K562 (cell line): Measurements from ENCODE around the gene PIGQ.

ENCODE experiments used
- E2F1 ChIP-seq: sonication (generic); formaldehyde crosslinking; IDR thresholded peaks from 2 replicates; pipeline ENCODE4 v1.8.1; 2023; ENCODE audit warnings: mild to moderate bottlenecking, missing genetic modification reagents, moderate library complexity
- E2F5 ChIP-seq: sonication (generic); formaldehyde crosslinking; IDR thresholded peaks from 2 replicates; pipeline ENCODE4 v1.8.0; 2022; ENCODE audit warnings: mild to moderate bottlenecking, missing genetic modification reagents
- PTBP1 ChIP-seq: fragments of 200-400 bp; formaldehyde crosslinking; IDR thresholded peaks from 2 replicates; pipeline ENCODE4 v1.6.1; 2017; ENCODE audit warnings: low read depth, low read length
- SAFB2 ChIP-seq: fragments of 200-400 bp; formaldehyde crosslinking; IDR thresholded peaks from 2 replicates; pipeline ENCODE4 v1.6.1; 2018; ENCODE audit warnings: borderline replicate concordance, low read length, low read depth, moderate library complexity; ENCODE audit not compliant: severe bottlenecking
- TCF7 ChIP-seq: sonication (generic); IDR thresholded peaks from 2 replicates; pipeline ENCODE4 v1.6.1; 2016; ENCODE audit warnings: antibody characterized with exemption, borderline replicate concordance
- ZFP91 ChIP-seq: sonication (generic); formaldehyde crosslinking; IDR thresholded peaks from 2 replicates; pipeline ENCODE4 v1.8.0; 2022; ENCODE audit warnings: mild to moderate bottlenecking, missing genetic modification reagents
- ZFX ChIP-seq: sonication (generic); formaldehyde crosslinking; IDR thresholded peaks from 2 replicates; pipeline ENCODE4 v1.8.0; 2022; ENCODE audit warnings: mild to moderate bottlenecking, missing genetic modification reagents, moderate library complexity
- TF ChIP-seq, protein P1 (sequence below), 3 experiments: IDR thresholded peaks in 2 of 3; conservative IDR thresholded peaks in 1 of 3; 2 replicates each; pipeline ENCODE4 v1.5.1; 2011 to 2012; ENCODE audit warnings: low read length in 3 of 3, mild to moderate bottlenecking in 3 of 3, control low read depth in 2 of 3, improper control_type of control experiment in 1 of 3, inconsistent platforms in 1 of 3, low read depth in 1 of 3, mixed read lengths in 1 of 3, moderate library complexity in 1 of 3; ENCODE audit not compliant: insufficient read depth in 2 of 3

- TF ChIP-seq PTBP1 (no peak), E2F5 (no peak), E2F1 (CRISPR knock-in tag) (no peak), SAFB2 (no peak), ZFP91 (CRISPR knock-in tag) (no peak), TCF7 (no peak), ZFX (CRISPR knock-in tag) (no peak)
- TF ChIP-seq, protein P1, sequence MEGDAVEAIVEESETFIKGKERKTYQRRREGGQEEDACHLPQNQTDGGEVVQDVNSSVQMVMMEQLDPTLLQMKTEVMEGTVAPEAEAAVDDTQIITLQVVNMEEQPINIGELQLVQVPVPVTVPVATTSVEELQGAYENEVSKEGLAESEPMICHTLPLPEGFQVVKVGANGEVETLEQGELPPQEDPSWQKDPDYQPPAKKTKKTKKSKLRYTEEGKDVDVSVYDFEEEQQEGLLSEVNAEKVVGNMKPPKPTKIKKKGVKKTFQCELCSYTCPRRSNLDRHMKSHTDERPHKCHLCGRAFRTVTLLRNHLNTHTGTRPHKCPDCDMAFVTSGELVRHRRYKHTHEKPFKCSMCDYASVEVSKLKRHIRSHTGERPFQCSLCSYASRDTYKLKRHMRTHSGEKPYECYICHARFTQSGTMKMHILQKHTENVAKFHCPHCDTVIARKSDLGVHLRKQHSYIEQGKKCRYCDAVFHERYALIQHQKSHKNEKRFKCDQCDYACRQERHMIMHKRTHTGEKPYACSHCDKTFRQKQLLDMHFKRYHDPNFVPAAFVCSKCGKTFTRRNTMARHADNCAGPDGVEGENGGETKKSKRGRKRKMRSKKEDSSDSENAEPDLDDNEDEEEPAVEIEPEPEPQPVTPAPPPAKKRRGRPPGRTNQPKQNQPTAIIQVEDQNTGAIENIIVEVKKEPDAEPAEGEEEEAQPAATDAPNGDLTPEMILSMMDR (IDR thresholded peaks at IDR 0.05 in 2 of 3, conservative IDR thresholded peaks at IDR 0.05 in 1 of 3; ENCODE audit: insufficient read depth in 2 of 3, low read depth in 1 of 3, low read length in 3 of 3): no peak
Measured at GRCh38 chr16:582614-583331, 13.0 kb downstream of the PIGQ start.
